K562 (cell line): ENCODE data around the gene CHD5. TPM values are rescaled to one million over a fixed set of nuclear protein-coding genes. Genes with fewer than 3 reads are reported as not detected.

Experiments
- ATAC-seq: fragments of 200-7000 bp; cut with Tn5 transposase; 3 replicates; pipeline ENCODE4 v1.9.1; 2020; ENCODE audit warnings: moderate library complexity
- BruUV-seq: library from RNA; stranded (reverse); fragments of 400-500 nt; replicated peaks from 2 replicates; lab custom pipeline; 2021; lab: Mats Ljungman, UMichigan
- CTCF ChIA-PET: fragments of 300-600 bp; formaldehyde crosslinking; extraction: SDS; loops from one replicate; lab custom pipeline; 2021; ENCODE audit warnings: low intra/inter-chr PET ratio; lab: Yijun Ruan, JAX
- POLR2A ChIA-PET: fragments of 300-600, 350-650 bp; sonication (Branson Sonifier 250); formaldehyde crosslinking; extraction: SDS; loops from one replicate; lab custom pipeline; 2021; ENCODE audit warnings: antibody characterized with exemption, inconsistent platforms; lab: Yijun Ruan, JAX
- DNase-seq, 4 experiments: peaks; one replicate each; pipeline versions ENCODE4 v3.0.0 to v3.0.0-alpha.2; 2011 to 2018; ENCODE audit warnings: low spot score in 3 of 4, mixed read lengths in 3 of 4; ENCODE audit errors: extremely low read depth in 1 of 4
- FAIRE-seq: peaks from 2 replicates; lab custom pipeline; 2011; peaks lifted over from hg19 to GRCh38; lab: Jason Lieb, UNC
- H2AFZ ChIP-seq: 2 replicates; pipeline ENCODE4 v1.6.0; 2011; ENCODE audit warnings: low read depth, low read length, control low read depth, inconsistent platforms
- H3K27ac ChIP-seq: fragments of 200-600 bp; 3 replicates; pipeline ENCODE4 v1.8.0; 2011; ENCODE audit warnings: low read depth, mild to moderate bottlenecking, control low read depth, inconsistent platforms, low read length, moderate library complexity, mixed read lengths; ENCODE audit errors: extremely low read depth
- H3K27me3 ChIP-seq, 2 experiments: fragments of 300-600 bp in 1 of 2; 2 replicates in 1 of 2; 3 replicates in 1 of 2; pipeline versions ENCODE4 v1.6.0 to v1.8.0; 2011; ENCODE audit warnings: inconsistent platforms in 2 of 2, low read length in 2 of 2, mild to moderate bottlenecking in 1 of 2, mixed read lengths in 1 of 2, moderate library complexity in 1 of 2; ENCODE audit not compliant: control insufficient read depth in 2 of 2, insufficient read depth in 2 of 2
- H3K36me3 ChIP-seq: fragments of 300-600 bp; 3 replicates; pipeline ENCODE4 v1.8.0; 2011; ENCODE audit warnings: mild to moderate bottlenecking, low read length, inconsistent platforms; ENCODE audit not compliant: control insufficient read depth, insufficient read depth
- H3K4me1 ChIP-seq, 2 experiments: fragments of 200-600 bp in 1 of 2; replicated peaks in 1 of 2; 2 replicates in 1 of 2; 3 replicates in 1 of 2; pipeline versions ENCODE4 v1.5.1 to v1.8.0; 2011; ENCODE audit warnings: inconsistent platforms in 2 of 2, low read length in 2 of 2, mild to moderate bottlenecking in 1 of 2, mixed read lengths in 1 of 2, moderate library complexity in 1 of 2; ENCODE audit not compliant: control insufficient read depth in 2 of 2, insufficient read depth in 2 of 2
- H3K4me2 ChIP-seq: 2 replicates; pipeline ENCODE4 v1.6.1; 2011; ENCODE audit warnings: low read length, control low read depth, inconsistent platforms, mixed read lengths; ENCODE audit not compliant: insufficient read depth
- H3K4me3 ChIP-seq: fragments of 200-600 bp; sonication (generic), shearing (Covaris generic); 2 replicates; pipeline ENCODE4 v1.5.1; 2016; ENCODE audit warnings: control low read depth, inconsistent platforms
- H3K79me2 ChIP-seq: fragments of 200-600 bp; 3 replicates; pipeline ENCODE4 v1.8.0; 2011; ENCODE audit warnings: low read length, inconsistent platforms; ENCODE audit not compliant: control insufficient read depth, insufficient read depth
- H3K9ac ChIP-seq, 2 experiments: 2 replicates each; pipeline versions ENCODE4 v1.6.0 to v1.6.1; 2011; ENCODE audit warnings: low read depth in 2 of 2, low read length in 2 of 2, control low read depth in 1 of 2, inconsistent platforms in 1 of 2, mild to moderate bottlenecking in 1 of 2, mixed read lengths in 1 of 2; ENCODE audit not compliant: insufficient read depth in 1 of 2
- H3K9me1 ChIP-seq: one replicate; pipeline ENCODE4 v1.6.0; 2011; ENCODE audit warnings: inconsistent platforms, mild to moderate bottlenecking, low read length, moderate library complexity; ENCODE audit not compliant: control insufficient read depth, insufficient read depth
- H3K9me3 ChIP-seq: replicated peaks from 2 replicates; pipeline ENCODE4 v1.5.1; 2011; ENCODE audit warnings: low read depth, low read length, inconsistent platforms; ENCODE audit not compliant: control insufficient read depth, insufficient read depth
- H4K20me1 ChIP-seq: replicated peaks from 2 replicates; pipeline ENCODE4 v1.6.1; 2011; ENCODE audit warnings: low read length, inconsistent platforms, mixed read lengths; ENCODE audit not compliant: control insufficient read depth, insufficient read depth
- CTBP1 ChIP-seq: fragments of 450-650 bp; IDR thresholded peaks from 2 replicates; pipeline ENCODE4 v1.6.1; 2016; ENCODE audit warnings: borderline replicate concordance
- DMBX1 ChIP-seq: fragments of 250-450 bp; sonication (Bioruptor Pico); IDR thresholded peaks from 2 replicates; pipeline ENCODE4 v1.8.0; 2022; ENCODE audit warnings: inconsistent platforms, mild to moderate bottlenecking, moderate library complexity, borderline replicate concordance
- EGR1 ChIP-seq: fragments of 450-650 bp; conservative IDR thresholded peaks from 2 replicates; pipeline ENCODE4 v1.6.1; 2017; ENCODE audit warnings: mild to moderate bottlenecking
- EHMT2 ChIP-seq: fragments of 450-650 bp; IDR thresholded peaks from 2 replicates; pipeline ENCODE4 v1.6.1; 2018; ENCODE audit warnings: antibody characterized with exemption
- FOS ChIP-seq: IDR thresholded peaks from 3 replicates; pipeline ENCODE4 v1.6.1; 2011; ENCODE audit not compliant: insufficient read length; ENCODE audit errors: extremely low read depth
- KDM1A ChIP-seq, 2 experiments: fragments of 450-650 bp; IDR thresholded peaks; 2 replicates each; pipeline ENCODE4 v1.6.1; 2016; ENCODE audit warnings: mild to moderate bottlenecking in 2 of 2
- SMARCC2 ChIP-seq: fragments of 450-650 bp; IDR thresholded peaks from 2 replicates; pipeline ENCODE4 v1.6.1; 2017; ENCODE audit warnings: antibody characterized with exemption, moderate library complexity, mild to moderate bottlenecking, low read depth
- TSC22D4 ChIP-seq: fragments of 450-650 bp; IDR thresholded peaks from 2 replicates; pipeline ENCODE4 v1.6.1; 2016; ENCODE audit warnings: missing genetic modification characterization, missing biosample characterization, control low read depth
- WGBS: fragments of 100-300 bp; shearing (Covaris generic); methylation state at CpG from one replicate; pipeline ENCODE4 v1.1.6; 2016; ENCODE audit warnings: low coverage, mixed read lengths; ENCODE audit not compliant: insufficient coverage; ENCODE audit errors: missing lambda C conversion rate; 5-methylcytosine and 5-hydroxymethylcytosine counted together
- in situ Hi-C: fragments of 300-500 bp; cut with MboI; formaldehyde crosslinking; loops from 4 replicates; pipeline ENCODE4 v1.15.0; 2018; ENCODE audit warnings: inconsistent platforms, mixed read lengths
- intact Hi-C: fragments of 100-400 bp; cut with micrococcal nuclease; formaldehyde crosslinking; loops from 2 replicates; pipeline ENCODE4 v1.14.2; 2022
- polyA plus RNA-seq, 8 experiments: library from polyadenylated mRNA; depleted of rRNA in 4 of 8; stranded (reverse) in 5 of 8; unstranded in 3 of 8; fragments of >200 nt; fragmentation: Nextera tagmentation in 2 of 8; fragmentation: Illumina TruSeq in 1 of 8; extraction: Ambion mirVana in 2 of 8; extraction: Trizol in 1 of 8; gene quantifications; 2 replicates each; pipeline versions ENCODE4 v1.2.1 to v1.2.3, GENCODE V29; 2011 to 2014; ENCODE audit warnings: inconsistent platforms in 1 of 8, missing spikeins in 1 of 8
- total RNA-seq, 7 experiments: library from RNA; depleted of rRNA in 6 of 7; stranded (reverse); fragments of >200 nt in 6 of 7; fragmentation: Illumina TruSeq in 2 of 7; extraction: Trizol in 2 of 7; gene quantifications; 2 replicates each; pipeline versions ENCODE4 v1.2.1 to v1.2.3, GENCODE V29; 2011 to 2021; ENCODE audit warnings: low replicate concordance in 1 of 7

Gene CHD5
- total and polyA plus RNA-seq, 9 of the 15 experiments (the other 6 are each of a cell fraction or from before 2014, with no cell fraction given) = 0.03 to 0.52 (median 0.11) TPM; not detected in 2

DNA sequence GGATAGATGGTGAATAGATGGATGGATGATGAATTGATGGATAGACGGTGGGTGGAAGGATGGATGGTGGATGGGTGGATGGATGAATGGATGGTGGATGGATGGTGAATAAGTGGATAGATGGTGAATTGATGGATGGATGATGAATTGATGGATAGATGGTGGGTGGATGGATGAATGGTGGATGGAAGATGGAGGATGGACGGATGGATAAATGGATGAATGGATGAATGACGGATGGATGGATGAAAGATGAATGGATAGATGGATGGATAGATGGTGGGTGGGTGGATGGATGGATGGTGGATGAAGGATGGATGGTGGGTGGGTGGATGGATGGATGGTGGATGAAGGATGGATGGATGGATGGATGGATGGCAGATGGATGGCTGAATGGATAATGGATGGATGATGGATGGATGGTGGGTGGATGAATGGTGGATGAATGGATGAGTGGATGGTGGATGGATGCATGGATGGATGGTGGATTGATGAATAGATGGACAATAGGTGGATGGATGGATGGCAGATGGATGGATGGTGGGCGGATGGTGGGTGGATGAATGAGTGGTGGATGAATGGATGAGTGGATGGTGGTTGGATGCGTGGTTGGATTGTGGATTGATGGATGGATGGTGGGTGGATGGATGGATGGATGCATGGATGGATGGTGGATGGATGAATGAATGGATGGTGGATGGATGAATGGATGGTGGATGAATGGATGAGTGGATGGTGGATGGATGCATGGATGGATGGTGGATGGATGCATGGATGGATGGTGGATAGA is 5.3 kb downstream of the CHD5 start:
- WGBS = 11% methylated on average over 5 of the region's 5 CpGs
- Histone ChIP-seq H3K9me3 (no peaks in the 10 kb centered on the region), H2AFZ (no peak overlapping the region), H3K27me3 (peaks cover 0 to 28% of the 10 kb centered on the region in 2 experiments; a peak in 2 of 5 replicates), H3K9me1 (no peaks in the 10 kb centered on the region), H3K36me3 (no peaks in the 10 kb centered on the region), H3K27ac (no peak overlapping the region), H3K4me1 (peaks cover 0 to 34% of the 10 kb centered on the region in 2 experiments; a peak in 2 of 5 replicates), H3K4me3 (no peak overlapping the region), H3K79me2 (no peaks in the 10 kb centered on the region), H3K9ac (no peak overlapping the region), H4K20me1 (peaks cover 29% of the 10 kb centered on the region), H3K4me2 (no peak overlapping the region)
- in situ Hi-C loops (no loop called here), intact Hi-C loops (no loop called here)
- DNase-seq (no peak), ATAC-seq (no peak), FAIRE-seq (no peak)
- TF ChIP-seq TSC22D4 (tag) = 0 out of 2 replicates have a peak, but pooled peaks have one; percentile 9
- no peak for TF ChIP-seq SMARCC2
- no peak for TF ChIP-seq FOS
- no peak for TF ChIP-seq DMBX1 (CRISPR knock-in tag)
- TF ChIP-seq KDM1A (IDR thresholded peaks at IDR 0.05) = peak in 1 of 2 experiments; percentile 17; a peak in 1 of 4 replicates
- peak; percentile 61 for TF ChIP-seq EHMT2
- TF ChIP-seq EGR1 = peak; percentile 18; the same call in 1 of the 2 replicates
- peak; percentile 16; the same call in 1 of the 2 replicates for TF ChIP-seq CTBP1
- no TSS peak for BruUV-seq
- ChIA-PET POLR2A (interaction anchor here (0.8 kb wide), 1 partner anchor 15 kb away, joined by 3 read pairs; no protein-coding TSS in a partner anchor), CTCF (no interaction called here)
